ENCODE data around the gene RBX1.

DNA sequence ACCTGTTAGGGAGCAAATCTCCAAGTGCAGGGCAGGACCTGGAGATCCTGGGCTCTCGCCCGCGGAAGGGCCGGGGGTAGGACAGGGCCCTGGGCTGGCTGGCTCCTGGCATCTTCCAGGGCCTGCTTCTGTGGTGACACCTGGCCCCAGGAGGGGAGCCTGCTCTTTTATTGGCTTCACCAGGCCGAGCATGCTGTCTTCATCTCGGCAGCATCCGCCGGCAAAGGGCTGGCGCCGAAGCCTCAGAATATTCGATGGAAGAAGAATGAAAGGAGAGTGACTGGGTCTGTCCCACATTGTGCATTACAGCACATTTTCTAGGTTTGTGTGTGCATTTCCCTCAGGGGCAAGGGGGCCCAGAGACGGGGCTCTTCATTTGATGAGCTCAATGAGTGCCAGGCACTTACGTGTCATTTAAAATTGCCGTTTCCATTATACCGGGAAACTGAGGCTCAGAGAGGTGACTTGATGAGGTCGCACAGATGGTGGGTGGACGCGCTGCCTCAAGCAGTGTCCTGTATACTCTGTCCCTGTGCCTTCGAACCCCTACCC, 70.0 kb downstream of the RBX1 start:
- TF ChIP-seq, protein P1, sequence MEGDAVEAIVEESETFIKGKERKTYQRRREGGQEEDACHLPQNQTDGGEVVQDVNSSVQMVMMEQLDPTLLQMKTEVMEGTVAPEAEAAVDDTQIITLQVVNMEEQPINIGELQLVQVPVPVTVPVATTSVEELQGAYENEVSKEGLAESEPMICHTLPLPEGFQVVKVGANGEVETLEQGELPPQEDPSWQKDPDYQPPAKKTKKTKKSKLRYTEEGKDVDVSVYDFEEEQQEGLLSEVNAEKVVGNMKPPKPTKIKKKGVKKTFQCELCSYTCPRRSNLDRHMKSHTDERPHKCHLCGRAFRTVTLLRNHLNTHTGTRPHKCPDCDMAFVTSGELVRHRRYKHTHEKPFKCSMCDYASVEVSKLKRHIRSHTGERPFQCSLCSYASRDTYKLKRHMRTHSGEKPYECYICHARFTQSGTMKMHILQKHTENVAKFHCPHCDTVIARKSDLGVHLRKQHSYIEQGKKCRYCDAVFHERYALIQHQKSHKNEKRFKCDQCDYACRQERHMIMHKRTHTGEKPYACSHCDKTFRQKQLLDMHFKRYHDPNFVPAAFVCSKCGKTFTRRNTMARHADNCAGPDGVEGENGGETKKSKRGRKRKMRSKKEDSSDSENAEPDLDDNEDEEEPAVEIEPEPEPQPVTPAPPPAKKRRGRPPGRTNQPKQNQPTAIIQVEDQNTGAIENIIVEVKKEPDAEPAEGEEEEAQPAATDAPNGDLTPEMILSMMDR (IDR thresholded peaks at IDR 0.05): no peak
- TF ChIP-seq POLR2AphosphoS5 (IDR thresholded peaks at IDR 0.05): no peak
- TF ChIP-seq POLR2A (IDR thresholded peaks at IDR 0.05): no peak
